ENCODE results near the gene PPP1R14D.

Gene PPP1R14D

DNA sequence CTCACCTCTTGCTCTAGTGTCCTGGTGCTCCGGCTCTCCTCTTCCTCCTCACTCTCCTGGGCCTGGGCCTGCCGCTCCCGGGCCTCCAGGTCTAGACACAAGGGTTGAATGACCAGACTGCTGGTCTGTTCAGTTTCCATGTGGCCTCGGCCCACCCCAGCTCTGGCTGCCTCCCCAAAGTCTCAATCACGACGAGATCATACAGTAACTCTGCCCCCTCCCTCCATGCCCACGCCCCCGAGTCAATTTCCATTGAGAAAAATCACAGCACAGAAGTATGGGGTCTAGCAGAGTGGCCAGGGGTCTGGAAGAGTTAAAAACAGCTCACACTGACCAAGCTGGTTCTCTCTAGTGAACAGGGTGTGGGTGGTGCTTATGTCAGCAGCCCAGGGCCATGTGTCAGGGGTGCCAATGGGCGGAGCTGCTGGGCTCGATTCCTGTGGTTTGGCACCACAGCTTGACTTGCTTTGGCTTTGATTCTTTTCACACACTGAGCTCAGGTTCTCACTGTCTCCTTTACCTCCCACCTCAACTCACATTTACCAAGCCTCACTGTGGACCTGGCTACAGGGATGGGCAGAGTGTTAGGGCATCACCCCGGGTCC is 51.9 kb downstream of the PPP1R14D start:
- no peak for DNase-seq

DNA sequence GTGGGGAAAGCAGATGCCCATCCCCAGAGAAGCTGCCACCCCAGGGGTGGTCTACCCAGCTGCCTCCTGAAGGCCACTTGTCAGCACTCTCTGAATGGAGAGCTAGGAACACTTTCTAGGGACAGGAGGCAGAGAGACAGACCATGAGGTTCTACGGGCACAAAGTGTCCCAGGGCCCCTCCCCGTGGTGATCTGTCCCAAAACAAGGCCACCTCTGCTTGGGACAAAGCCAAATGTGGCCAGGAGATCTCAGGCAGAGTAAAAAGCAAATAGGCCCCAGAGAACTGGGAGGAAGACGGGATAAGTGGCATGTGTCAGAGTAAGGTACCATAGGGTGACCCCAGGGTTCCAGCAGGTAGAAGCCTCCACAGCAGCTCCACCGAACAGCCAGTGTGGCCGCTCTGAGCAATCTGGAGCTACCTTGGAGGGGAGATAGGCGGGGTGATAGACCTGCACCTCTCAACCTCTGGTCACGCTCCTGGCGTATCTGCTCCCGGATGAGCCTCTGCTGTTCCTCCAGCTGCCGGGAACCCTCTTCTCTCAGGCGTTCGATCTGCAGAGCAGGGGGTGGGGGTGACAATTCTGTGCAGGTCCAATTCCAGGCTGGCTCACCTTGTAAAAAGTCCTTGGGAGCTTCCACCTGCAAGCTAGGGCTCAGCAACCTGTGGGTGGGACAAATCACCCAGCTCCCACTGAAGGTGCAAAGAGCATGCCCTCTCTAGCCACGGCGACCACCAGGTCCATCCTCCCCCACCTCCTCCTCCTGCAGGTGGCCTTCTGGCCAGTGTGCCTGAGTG is 52.6 kb downstream of the PPP1R14D start:
- no peak for DNase-seq

GRCh38 chr15:40775007-40775406 is 53.5 kb downstream of the PPP1R14D start:
- DNase-seq = no peak

- DNase-seq = no peak
These were observed 54.6 kb downstream of the PPP1R14D start for GRCh38 chr15:40773902-40774301.

DNA sequence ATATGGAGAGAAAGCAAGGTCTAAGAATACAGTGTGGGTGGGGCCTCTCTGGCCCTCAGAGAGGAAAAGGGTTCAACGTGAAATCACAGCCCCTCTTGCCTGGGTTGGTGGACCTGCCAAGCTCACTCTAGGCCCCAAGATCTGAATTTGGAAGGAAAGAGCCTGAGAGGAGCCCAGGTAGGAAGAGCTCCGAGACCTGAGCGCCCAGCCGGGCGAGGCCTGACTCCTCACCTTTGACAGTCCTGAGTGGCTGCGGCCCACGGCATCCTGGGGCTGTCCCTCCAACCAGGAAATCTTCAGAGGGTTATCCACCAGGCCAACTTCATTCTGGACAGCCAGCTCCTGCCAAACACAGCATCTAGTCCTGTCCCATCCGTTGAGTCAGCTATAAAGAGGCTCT is 55.0 kb downstream of the PPP1R14D start:
- DNase-seq = no peak

- no peak for DNase-seq
These were observed 56.5 kb downstream of the PPP1R14D start for GRCh38 chr15:40772014-40772413.

GRCh38 chr15:40771242-40771641 is 57.3 kb downstream of the PPP1R14D start:
- DNase-seq = no peak

GRCh38 chr15:40770147-40770721 is 58.3 kb downstream of the PPP1R14D start:
- DNase-seq = no peak

GRCh38 chr15:40769274-40770146 is 59.0 kb downstream of the PPP1R14D start, which contains the start of gene C15orf62:
TSS of gene C15orf62 (plus strand) at chr15:40769980. CDS start at chr15:40770496, 516 bp downstream.
- DNase-seq = peak; percentile 21

- DNase-seq = no peak
These were observed 59.8 kb downstream of the PPP1R14D start for GRCh38 chr15:40768521-40769273.

DNA sequence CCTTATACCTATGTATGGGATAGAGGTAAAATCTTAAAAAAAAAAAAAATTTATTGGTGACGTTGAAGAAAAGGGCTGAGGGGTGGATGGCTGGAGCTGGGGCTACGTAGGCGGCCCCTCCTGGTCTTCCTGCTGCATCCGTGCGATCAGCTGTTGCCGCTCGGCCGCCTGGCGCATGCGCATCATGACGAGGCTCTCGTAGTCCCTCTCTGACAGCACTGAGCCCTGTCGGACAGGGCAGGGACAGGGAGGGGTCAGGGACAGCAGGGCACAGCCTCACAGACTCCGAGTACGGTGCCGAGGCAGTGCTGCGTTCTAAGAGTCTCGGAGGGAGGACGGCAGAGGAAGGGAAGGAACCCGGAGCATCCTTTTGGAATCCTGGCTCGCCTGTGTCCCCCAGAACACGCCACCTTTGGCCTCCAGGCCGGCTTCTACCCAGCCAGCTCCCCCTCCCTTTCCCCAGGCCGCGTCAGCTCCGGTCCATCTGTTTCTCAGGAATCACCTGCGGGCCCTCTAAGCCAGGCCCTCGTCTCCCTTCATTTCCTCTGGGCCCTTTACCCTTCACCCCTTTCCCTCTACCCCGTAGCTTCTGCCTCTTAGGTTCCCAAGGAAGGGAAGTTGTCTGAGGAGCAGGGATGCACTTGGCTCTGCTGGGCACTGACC is 60.5 kb downstream of the PPP1R14D start:
- no peak for DNase-seq

GRCh38 chr15:40766906-40767837 is 61.3 kb downstream of the PPP1R14D start:
- DNase-seq = no peak

DNA sequence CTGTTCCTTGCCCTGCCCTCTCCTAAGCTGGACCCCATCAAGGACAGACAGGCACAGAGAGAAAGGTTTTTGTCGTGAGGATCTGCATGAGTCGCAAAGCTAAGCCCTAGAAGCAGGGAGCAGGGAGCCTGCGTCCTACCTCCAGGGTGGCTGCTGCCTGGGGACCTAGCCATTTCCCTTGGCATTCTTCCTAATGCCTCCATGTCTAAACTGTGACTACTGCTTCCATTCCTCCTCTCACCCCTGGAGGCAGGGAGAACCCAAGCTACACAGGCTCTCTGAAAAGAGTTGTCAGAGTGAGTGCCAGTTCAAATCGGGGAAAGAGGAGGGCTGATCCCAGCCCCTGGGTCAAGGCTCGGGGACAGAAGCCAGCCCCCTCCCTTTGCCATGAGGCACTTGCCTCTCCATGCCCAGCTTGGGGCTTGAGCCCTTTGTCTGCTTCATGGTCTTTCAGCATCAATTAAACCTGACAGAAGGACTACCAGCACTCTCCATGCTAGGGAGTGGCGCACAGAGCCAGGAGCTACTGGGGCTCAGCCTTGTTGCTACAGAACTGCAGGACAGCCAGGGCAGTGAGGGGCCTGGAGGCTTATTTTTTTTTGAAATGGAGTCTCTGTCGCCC is 62.2 kb downstream of the PPP1R14D start:
- no peak for DNase-seq

Measured in NCI-H1092 (cell line).